BLaER1 treated with 17β-estradiol and CSF1 and Interleukin-3, amounts not matched to agents 10 nM and 100 nM (cell line): ENCODE data around the gene DDX47.

Experiments used
- H3K27ac ChIP-seq, 11 experiments: shearing (Covaris generic); formaldehyde crosslinking; 2 replicates each; pipeline ENCODE4 v1.8.1; 2022
- H3K27me3 ChIP-seq, 11 experiments: shearing (Covaris generic); formaldehyde crosslinking; 2 replicates each; pipeline ENCODE4 v1.8.1; 2022
- H3K36me3 ChIP-seq, 11 experiments: shearing (Covaris generic); formaldehyde crosslinking; 2 replicates each; pipeline ENCODE4 v1.8.1; 2022
- H3K4me1 ChIP-seq, 10 experiments: shearing (Covaris generic); formaldehyde crosslinking; 2 replicates each; pipeline ENCODE4 v1.8.1; 2022
- H3K4me2 ChIP-seq, 11 experiments: shearing (Covaris generic); formaldehyde crosslinking; 2 replicates each; pipeline ENCODE4 v1.8.1; 2022
- H3K4me3 ChIP-seq, 10 experiments: shearing (Covaris generic); formaldehyde crosslinking; 2 replicates each; pipeline ENCODE4 v1.8.1; 2022
- H3K9ac ChIP-seq, 11 experiments: shearing (Covaris generic); formaldehyde crosslinking; 2 replicates each; pipeline ENCODE4 v1.8.1; 2022
- H3K9me3 ChIP-seq, 11 experiments: shearing (Covaris generic); formaldehyde crosslinking; replicated peaks in 1 of 11; 2 replicates each; pipeline ENCODE4 v1.8.1; 2022
- H4K20me1 ChIP-seq, 11 experiments: shearing (Covaris generic); formaldehyde crosslinking; 2 replicates each; pipeline ENCODE4 v1.8.1; 2022
- Cebpa-rat ChIP-seq, 11 experiments: shearing (Covaris generic); IDR thresholded peaks; 2 replicates each; pipeline ENCODE4 v1.8.1; 2022

The DDX47 gene

GRCh38 chr12:12784911-12785814 is 28.0 kb upstream of the DDX47 start, which contains the start of gene APOLD1:
TSS of gene APOLD1 (plus strand) at chr12:12785659. CDS start at chr12:12785692, 33 bp downstream.
- no peaks in the 10 kb centered on the region; a peak in 1 of 22 replicates for H3K27me3 ChIP-seq
- H3K4me2 ChIP-seq: peak within 1 kb of the TSS; percentile 91 to 97 (median 95)
- H4K20me1 ChIP-seq: no peaks in the 10 kb centered on the region
- H3K9ac ChIP-seq: peak within 1 kb of the TSS; percentile 69 to 86 (median 81); a peak in 21 of 22 replicates
- H3K4me3 ChIP-seq: peak within 1 kb of the TSS; percentile 55 to 77 (median 64)
- no peaks in the 10 kb centered on the region for H3K36me3 ChIP-seq
- H3K27ac ChIP-seq: peak within 1 kb of the TSS in 10 of 11 experiments; percentile 56 to 87 (median 83); a peak in 15 of 22 replicates
- TF ChIP-seq Cebpa-rat (IDR thresholded peaks at IDR 0.05): no peak
- peaks cover 28 to 54% (median 49%) of the 10 kb centered on the region in 10 experiments for H3K4me1 ChIP-seq
- H3K9me3 ChIP-seq: no peaks in the 10 kb centered on the region

DNA sequence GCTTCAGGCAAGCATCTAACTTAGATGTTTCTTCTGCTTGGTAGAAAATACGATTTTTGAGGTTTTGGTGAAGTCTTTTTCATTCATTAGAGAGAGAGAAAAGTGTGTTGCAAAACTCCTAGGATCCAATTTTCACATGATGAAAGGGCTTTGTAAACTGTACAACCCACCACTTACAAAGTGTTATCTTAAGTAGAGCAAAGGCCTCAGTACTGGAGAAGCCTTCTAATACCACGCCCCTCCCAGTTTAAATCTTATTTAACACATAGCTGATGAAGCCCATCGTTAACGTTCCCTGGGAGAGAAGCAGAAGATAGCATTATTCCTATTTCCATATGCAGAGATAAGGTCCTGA is 26.8 kb upstream of the DDX47 start:
- Histone ChIP-seq H3K4me3 (peak overlapping the region; percentile 55 to 77 (median 64)), H4K20me1 (no peaks in the 10 kb centered on the region), H3K4me1 (peaks cover 28 to 54% (median 49%) of the 10 kb centered on the region in 10 experiments), H3K27me3 (no peaks in the 10 kb centered on the region; a peak in 1 of 22 replicates), H3K9me3 (no peaks in the 10 kb centered on the region), H3K27ac (peak overlapping the region in 10 of 11 experiments; percentile 56 to 87 (median 83); a peak in 17 of 22 replicates), H3K4me2 (peak overlapping the region; percentile 91 to 97 (median 95)), H3K9ac (peak overlapping the region; percentile 69 to 86 (median 81)), H3K36me3 (no peaks in the 10 kb centered on the region)
- no peak for TF ChIP-seq Cebpa-rat (IDR thresholded peaks at IDR 0.05)

GRCh38 chr12:12786706-12787601 is 26.2 kb upstream of the DDX47 start:
- H3K27ac ChIP-seq: peak overlapping the region in 10 of 11 experiments; percentile 56 to 87 (median 83); a peak in 21 of 22 replicates
- no peaks in the 10 kb centered on the region for H3K9me3 ChIP-seq
- peaks cover 28 to 54% (median 49%) of the 10 kb centered on the region in 10 experiments for H3K4me1 ChIP-seq
- H3K9ac ChIP-seq: peak overlapping the region; percentile 69 to 86 (median 81)
- H3K27me3 ChIP-seq: no peaks in the 10 kb centered on the region; a peak in 1 of 22 replicates
- H3K4me3 ChIP-seq: peak overlapping the region; percentile 55 to 77 (median 64)
- no peaks in the 10 kb centered on the region for H3K36me3 ChIP-seq
- peak overlapping the region; percentile 91 to 97 (median 95) for H3K4me2 ChIP-seq
- TF ChIP-seq Cebpa-rat (IDR thresholded peaks at IDR 0.05): no peak
- H4K20me1 ChIP-seq: no peaks in the 10 kb centered on the region

DNA sequence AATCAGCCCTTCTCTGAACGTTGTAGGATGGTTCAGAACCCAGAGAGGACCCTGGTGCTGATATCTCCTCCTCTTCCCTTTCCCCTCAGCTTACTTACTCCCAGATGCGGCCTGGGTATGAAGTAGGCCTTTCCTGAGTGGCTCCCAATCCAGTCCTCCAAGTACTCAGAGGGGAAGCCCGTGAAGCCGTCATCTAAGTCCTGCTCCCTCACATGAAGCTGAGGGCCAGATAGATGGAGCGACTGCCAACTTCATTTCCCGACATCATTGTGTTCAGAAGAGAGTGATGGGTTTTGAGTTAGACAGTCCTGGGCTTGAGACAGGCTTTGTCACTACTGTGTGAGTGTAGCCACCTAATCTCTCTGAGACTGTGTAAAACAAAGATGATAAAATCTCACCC is 25.0 kb upstream of the DDX47 start:
- Histone ChIP-seq H3K27ac (peak overlapping the region in 6 of 11 experiments; percentile 4 to 87 (median 85); a peak in 6 of 22 replicates), H3K4me2 (peak overlapping the region; percentile 91 to 97 (median 95)), H3K27me3 (no peaks in the 10 kb centered on the region; a peak in 1 of 22 replicates), H3K9ac (peak overlapping the region in 8 of 11 experiments; percentile 77 to 86 (median 81); a peak in 12 of 22 replicates), H3K4me3 (0 out of 20 replicates have a peak overlapping the region, but pooled peaks of 2 of the 10 experiments have one; percentile 61 to 69), H3K36me3 (no peaks in the 10 kb centered on the region), H3K9me3 (no peaks in the 10 kb centered on the region), H3K4me1 (peaks cover 28 to 54% (median 49%) of the 10 kb centered on the region in 10 experiments), H4K20me1 (no peaks in the 10 kb centered on the region)
- no peak for TF ChIP-seq Cebpa-rat (IDR thresholded peaks at IDR 0.05)

DNA sequence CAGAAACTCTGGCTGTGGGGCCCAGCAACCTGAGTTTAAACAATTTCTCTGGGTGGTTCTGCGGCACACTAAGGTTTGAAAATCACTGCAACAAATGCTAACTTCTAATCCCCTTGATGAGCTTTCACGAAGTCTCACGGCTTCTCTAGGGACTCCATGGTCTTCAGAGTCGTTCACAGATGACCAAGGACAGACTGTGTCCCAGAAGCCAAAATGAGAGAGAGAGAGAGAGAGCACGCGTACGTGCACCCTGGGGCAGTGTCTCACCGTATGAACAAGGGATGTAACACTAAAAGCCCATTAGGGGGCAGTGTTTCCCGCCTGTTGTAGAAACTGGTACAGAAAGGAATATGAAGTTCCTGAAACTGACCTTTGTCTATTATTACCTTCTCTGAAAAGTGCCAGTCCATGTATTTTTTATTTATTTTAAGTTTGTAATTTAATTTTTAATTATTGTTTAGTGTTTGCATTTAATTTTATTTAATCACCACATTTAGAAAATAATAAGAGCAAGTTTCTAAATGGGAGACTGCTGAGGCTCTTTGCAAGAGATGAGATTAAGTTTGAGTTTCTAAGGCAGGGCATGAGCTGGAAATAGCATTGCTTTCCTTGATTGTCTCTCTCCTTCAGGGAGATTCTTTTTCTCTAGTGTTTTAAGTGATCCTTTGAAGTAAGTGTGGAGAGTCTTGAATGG is 24.3 kb upstream of the DDX47 start:
- no peak for TF ChIP-seq Cebpa-rat (IDR thresholded peaks at IDR 0.05)
- peaks cover 28 to 54% (median 49%) of the 10 kb centered on the region in 10 experiments for H3K4me1 ChIP-seq

DNA sequence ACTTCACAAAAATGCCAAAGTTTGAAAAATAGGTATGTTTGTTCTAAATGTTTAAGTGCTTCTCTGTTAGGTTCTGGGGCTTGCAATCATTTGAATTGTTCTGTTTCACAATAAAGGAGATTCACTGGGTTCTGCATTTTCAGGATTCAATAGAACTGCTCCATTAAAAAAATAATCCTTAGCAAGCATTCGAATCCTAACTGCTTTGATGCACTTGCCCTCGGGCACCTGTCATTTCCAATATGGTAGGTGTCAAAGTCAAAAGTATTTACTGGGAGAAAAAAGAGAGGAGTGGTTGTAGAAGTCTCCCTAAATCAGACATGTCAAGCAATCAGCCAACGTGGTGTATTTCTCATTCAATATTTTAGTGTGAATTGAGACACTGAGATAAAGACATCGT is 22.2 kb upstream of the DDX47 start:
- H3K4me2 ChIP-seq: no peak overlapping the region
- TF ChIP-seq Cebpa-rat (IDR thresholded peaks at IDR 0.05): no peak
- H3K27ac ChIP-seq: no peak overlapping the region
- no peaks in the 10 kb centered on the region for H3K9me3 ChIP-seq
- no peaks in the 10 kb centered on the region; a peak in 1 of 22 replicates for H3K27me3 ChIP-seq
- H3K36me3 ChIP-seq: no peaks in the 10 kb centered on the region
- no peaks in the 10 kb centered on the region for H4K20me1 ChIP-seq
- peaks cover 15 to 34% (median 32%) of the 10 kb centered on the region in 10 experiments for H3K4me1 ChIP-seq
- no peak overlapping the region for H3K4me3 ChIP-seq
- H3K9ac ChIP-seq: no peak overlapping the region

More for the DNA sequence above, 24.3 kb upstream of the DDX47 start:
- Histone ChIP-seq H3K9me3 (no peaks in the 10 kb centered on the region), H3K9ac (peak overlapping the region in 4 of 11 experiments; percentile 29 to 86 (median 82); a peak in 6 of 22 replicates), H3K27ac (peak overlapping the region in 3 of 11 experiments; percentile 85 to 87 (median 86); a peak in 2 of 22 replicates), H3K36me3 (no peaks in the 10 kb centered on the region), H3K4me2 (peak overlapping the region in 10 of 11 experiments; percentile 91 to 97 (median 95); a peak in 19 of 22 replicates), H3K4me3 (no peak overlapping the region), H4K20me1 (no peaks in the 10 kb centered on the region), H3K27me3 (no peaks in the 10 kb centered on the region; a peak in 1 of 22 replicates)

GRCh38 chr12:12791756-12792369 is 21.3 kb upstream of the DDX47 start:
- Histone ChIP-seq H3K9me3 (no peaks in the 10 kb centered on the region), H3K4me1 (peaks cover 9 to 27% (median 23%) of the 10 kb centered on the region in 10 experiments), H3K27ac (no peak overlapping the region), H3K4me2 (no peak overlapping the region), H4K20me1 (no peaks in the 10 kb centered on the region), H3K27me3 (no peaks in the 10 kb centered on the region; a peak in 1 of 22 replicates), H3K36me3 (no peaks in the 10 kb centered on the region), H3K4me3 (no peak overlapping the region), H3K9ac (peak overlapping the region in 1 of 11 experiments; percentile 34; a peak in 1 of 22 replicates)
- no peak for TF ChIP-seq Cebpa-rat (IDR thresholded peaks at IDR 0.05)
